Left ventricle myocardium inferior (tissue), 1 donor: ENCODE data around the gene ADD2. TPM values are rescaled to one million over a fixed set of nuclear protein-coding genes. Genes with fewer than 3 reads are reported as not detected.

Experiments used
- DNase-seq: peaks from one replicate; pipeline ENCODE4 v3.0.0-alpha.2; 2020
- H3K27ac ChIP-seq: fragments of 200-600 bp; replicated peaks from 2 replicates; pipeline ENCODE4 v1.8.0; 2021
- H3K27me3 ChIP-seq: fragments of 200-600 bp; 2 replicates; pipeline ENCODE4 v1.8.0; 2021; ENCODE audit warnings: low read depth
- H3K36me3 ChIP-seq: fragments of 200-600 bp; 2 replicates; pipeline ENCODE4 v1.8.0; 2021
- H3K4me1 ChIP-seq: fragments of 200-600 bp; 2 replicates; pipeline ENCODE4 v1.8.0; 2021
- H3K4me3 ChIP-seq: fragments of 200-600 bp; 2 replicates; pipeline ENCODE4 v1.8.0; 2021; ENCODE audit warnings: mild to moderate bottlenecking, moderate library complexity
- H3K9me3 ChIP-seq: fragments of 200-600 bp; replicated peaks from 2 replicates; pipeline ENCODE4 v1.8.0; 2021
- CTCF ChIP-seq: fragments of 200-600 bp; IDR thresholded peaks from 2 replicates; pipeline ENCODE4 v1.8.0; 2021; ENCODE audit warnings: antibody characterized with exemption, mild to moderate bottlenecking, borderline replicate concordance
- intact Hi-C: fragments of 100-400 bp; cut with micrococcal nuclease; formaldehyde crosslinking; loops from one replicate; pipeline ENCODE4 v1.11.0; 2022
- total RNA-seq: library from RNA; stranded (reverse); fragmentation: NEBNext Ultra II Directional; extraction: Animal tissue kit (Norgen Biotek cat#: 25700); gene quantifications from one replicate; pipeline ENCODE4 v1.2.1, GENCODE V29; 2021
- donor health status: DM: no; HTN: yes; CAD: no; lungs with severe emphysema.

Gene ADD2
- total RNA-seq, 1 donor from 2014 or later, result 2.7 TPM

- Histone ChIP-seq H3K27ac (no peak overlapping the region), H3K4me1 (peaks cover 6% of the 10 kb centered on the region), H3K9me3 (no peaks in the 10 kb centered on the region), H3K36me3 (no peaks in the 10 kb centered on the region), H3K4me3 (no peak overlapping the region), H3K27me3 (peaks cover 4% of the 10 kb centered on the region)
- peak; percentile 20 for DNase-seq
- peak; percentile 37 for TF ChIP-seq CTCF
- intact Hi-C loops, result no loop called here
Observed at GRCh38 chr2:70686577-70687460, 81.2 kb downstream of the ADD2 start.

DNA sequence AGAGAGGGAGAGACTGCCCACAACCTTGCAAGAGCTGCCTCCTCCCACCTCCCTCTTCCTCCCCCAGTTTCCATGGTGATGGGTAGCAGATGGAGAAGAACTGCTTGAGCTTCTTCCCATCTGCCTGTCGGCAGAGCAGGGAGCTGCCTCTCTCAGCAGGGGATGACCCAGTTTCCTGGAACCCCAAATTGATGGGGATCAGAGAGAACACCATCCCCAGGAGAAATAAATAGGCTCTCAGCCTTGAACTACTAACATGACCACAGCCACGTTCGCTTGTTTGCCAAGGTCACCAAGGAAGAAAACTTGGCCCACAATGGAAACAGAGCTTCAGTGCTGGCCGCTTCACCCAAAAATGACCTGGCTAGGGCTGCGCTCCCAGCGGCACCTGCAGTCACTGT is 82.2 kb downstream of the ADD2 start:
- TF ChIP-seq CTCF, result no peak
- H3K27ac ChIP-seq, result no peak overlapping the region
- H3K4me1 ChIP-seq, result peaks cover 6% of the 10 kb centered on the region
- H3K36me3 ChIP-seq, result no peaks in the 10 kb centered on the region
- H3K9me3 ChIP-seq, result no peaks in the 10 kb centered on the region
- peaks cover 4% of the 10 kb centered on the region for H3K27me3 ChIP-seq
- intact Hi-C loops, result no loop called here
- no peak for DNase-seq
- H3K4me3 ChIP-seq, result no peak overlapping the region

GRCh38 chr2:70684846-70685622 is 83.0 kb downstream of the ADD2 start:
- TF ChIP-seq CTCF, result no peak
- H3K36me3 ChIP-seq, result no peaks in the 10 kb centered on the region
- intact Hi-C loops, result no loop called here
- H3K4me3 ChIP-seq, result no peak overlapping the region
- H3K9me3 ChIP-seq, result no peaks in the 10 kb centered on the region
- DNase-seq, result no peak
- peaks cover 4% of the 10 kb centered on the region for H3K27me3 ChIP-seq
- peaks cover 6% of the 10 kb centered on the region for H3K4me1 ChIP-seq
- H3K27ac ChIP-seq, result no peak overlapping the region

DNA sequence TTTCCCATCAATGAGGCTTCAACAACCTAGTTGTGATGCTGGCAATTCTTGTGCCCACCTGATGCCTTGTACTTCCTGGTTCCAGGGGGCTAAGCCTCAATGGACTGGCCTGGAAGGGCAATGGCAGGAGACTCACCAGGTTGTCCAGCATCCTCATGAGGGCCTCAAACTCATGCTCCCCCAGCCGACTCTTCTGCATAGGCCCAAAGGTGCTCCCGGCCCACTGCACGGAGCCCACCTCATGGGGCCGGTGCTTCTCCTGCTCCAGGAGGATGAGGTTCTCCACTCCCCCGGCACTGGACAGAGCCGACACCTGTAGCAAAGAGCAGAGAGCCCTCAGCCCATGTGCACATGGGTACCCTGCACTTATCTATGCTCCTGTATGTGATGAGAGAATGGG is 84.5 kb downstream of the ADD2 start:
- intact Hi-C loops, result no loop called here
- Histone ChIP-seq H3K4me1 (peaks cover 12% of the 10 kb centered on the region), H3K27ac (no peak overlapping the region), H3K4me3 (no peak overlapping the region), H3K9me3 (no peaks in the 10 kb centered on the region), H3K27me3 (peaks cover 4% of the 10 kb centered on the region), H3K36me3 (no peaks in the 10 kb centered on the region)
- no peak for DNase-seq
- TF ChIP-seq CTCF, result no peak

- TF ChIP-seq CTCF, result no peak
- Histone ChIP-seq H3K27me3 (peaks cover 4% of the 10 kb centered on the region), H3K9me3 (no peaks in the 10 kb centered on the region), H3K4me3 (no peak overlapping the region), H3K36me3 (no peaks in the 10 kb centered on the region), H3K4me1 (peaks cover 7% of the 10 kb centered on the region), H3K27ac (no peak overlapping the region)
- intact Hi-C loops, result no loop called here
- no peak for DNase-seq
Observed at GRCh38 chr2:70680735-70681134, 87.3 kb downstream of the ADD2 start.
